Psoas muscle (tissue), 8 donors: ENCODE results near the gene MST1. TPM values are rescaled to one million over a fixed set of nuclear protein-coding genes. Genes with fewer than 3 reads are reported as not detected.

Experiments
- ATAC-seq, 4 donors: fragments of 200-7000 bp; cut with Tn5 transposase; one replicate each; pipeline ENCODE4 v1.9.1; 2020; ENCODE audit warnings: moderate library complexity in 3 of 4, mild to moderate bottlenecking in 2 of 4
- DNase-seq, 2 donors: peaks; one replicate each; pipeline ENCODE4 v3.0.0-alpha.2; 2020
- H3K27ac ChIP-seq: fragments of 200-600 bp; one replicate; pipeline ENCODE4 v1.8.0; 2022
- H3K27me3 ChIP-seq, 3 donors: fragments of 200-600 bp in 1 of 3; one replicate each; pipeline versions ENCODE4 v1.6.1 to v1.8.0; 2013 to 2022; ENCODE audit warnings: low read length in 2 of 3, mild to moderate bottlenecking in 2 of 3, moderate library complexity in 1 of 3; ENCODE audit not compliant: insufficient read depth in 3 of 3
- H3K36me3 ChIP-seq, 2 donors: fragments of 200-600 bp in 1 of 2; one replicate each; pipeline versions ENCODE4 v1.6.1 to v1.8.0; 2013 to 2022; ENCODE audit warnings: low read depth in 1 of 2, mild to moderate bottlenecking in 1 of 2, moderate library complexity in 1 of 2; ENCODE audit not compliant: insufficient read depth in 1 of 2
- H3K4me1 ChIP-seq: fragments of 200-600 bp; one replicate; pipeline ENCODE4 v1.8.0; 2022
- H3K4me3 ChIP-seq: fragments of 200-600 bp; one replicate; pipeline ENCODE4 v1.8.0; 2022; ENCODE audit warnings: mild to moderate bottlenecking
- H3K9me3 ChIP-seq: fragments of 200-600 bp; one replicate; pipeline ENCODE4 v1.8.0; 2022
- WGBS, 3 donors: extraction: QIAGEN DNeasy Blood & Tissue Kit; methylation state at CpG; one replicate each; pipeline versions ENCODE4 v1.1.6 to v1.1.7; 2013; 5-methylcytosine and 5-hydroxymethylcytosine counted together
- intact Hi-C, 2 donors: fragments of 100-400 bp; cut with DNase I; formaldehyde crosslinking; loops; one replicate each; pipeline versions ENCODE4 v1.11.0 to v1.14.2; 2022
- polyA plus RNA-seq, 3 donors: library from polyadenylated mRNA; stranded (reverse); fragments of 200-250 nt; gene quantifications; one replicate each; pipeline ENCODE4 v1.2.3, GENCODE V29; 2013
- total RNA-seq, 4 donors: library from RNA; stranded (reverse); fragmentation: NEBNext Ultra II Directional in 2 of 4; extraction: Animal tissue kit (Norgen Biotek cat#: 25700) in 2 of 4; gene quantifications; one replicate each; pipeline versions ENCODE4 v1.2.1 to v1.2.4, GENCODE V29; 2021 to 2023
- TF ChIP-seq, protein P1 (sequence below): fragments of 200-600 bp; IDR thresholded peaks from one replicate; pipeline ENCODE4 v1.8.0; 2022; ENCODE audit warnings: antibody characterized with exemption
- donor health status: healthy with polysubstance abuse.
- donor health status: DM: no; HTN: no; CAD: no; lungs with moderate emphysema.
- donor health status: Bipolar disorder and iron deficiency.
- donor health status: healthy.
- donor health status: DM: yes; HTN: yes; CAD: no.
- donor health status: DM: no; HTN: no; CAD: no.
- donor health status: DM: no; HTN: no; CAD: no.
- donor health status: DM: yes; HTN: yes; CAD: no.

MST1 gene
- total and polyA plus RNA-seq, 7 donors, result 1.4 to 7.0 (median 3.2) TPM

DNA sequence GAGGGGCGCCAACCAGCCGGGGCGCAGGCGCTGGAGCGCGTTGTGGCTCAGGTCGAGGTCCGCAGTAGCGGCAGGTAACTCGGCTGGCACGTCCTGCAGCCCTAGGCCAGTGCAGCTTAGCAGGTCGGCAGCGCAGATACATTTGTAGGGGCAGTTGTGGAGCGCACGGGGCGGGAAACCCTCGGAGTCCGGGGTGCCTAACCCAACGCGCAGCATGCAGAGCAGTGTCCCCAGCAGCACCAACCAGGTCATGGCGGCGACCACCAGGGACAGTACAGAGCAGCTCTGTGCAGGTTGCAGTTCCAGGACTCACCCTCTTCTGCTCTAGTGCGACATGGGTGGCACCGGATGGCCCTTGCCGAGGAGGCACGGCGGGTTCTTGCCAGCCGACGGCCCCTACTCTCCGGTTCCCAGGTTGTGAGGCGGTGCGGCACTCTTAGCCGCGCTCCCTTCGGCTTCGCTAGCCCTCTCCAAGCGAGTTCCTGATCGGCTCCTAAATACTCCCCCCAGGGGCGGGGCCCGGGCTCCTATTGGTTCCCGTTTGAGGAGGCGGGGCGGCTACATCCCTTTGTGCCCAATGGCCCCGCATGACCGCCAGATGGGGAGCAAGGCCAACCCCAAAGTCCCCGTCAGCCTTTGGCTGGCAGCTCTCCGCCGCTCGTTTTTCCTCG lies 30.1 kb upstream of the MST1 start, which contains the start of gene AMIGO3:
AMIGO3 (minus strand) TSS at position 471 of the 671 bp plus-strand sequence; CDS start at position 252, 219 bp downstream.
- Histone ChIP-seq H3K36me3 (peaks cover 0 to 53% of the 10 kb centered on the region in 2 donors), H3K4me1 (peaks cover 40% of the 10 kb centered on the region), H3K4me3 (peak within 1 kb of the TSS; percentile 63), H3K27me3 (no peaks in the 10 kb centered on the region), H3K27ac (peak within 1 kb of the TSS; percentile 26), H3K9me3 (no peaks in the 10 kb centered on the region)
- intact Hi-C loops, result loop anchor here in 1 of 2 donors (5.0 kb wide), 1 partner anchor 123 kb away; no protein-coding TSS in a partner anchor
- TF ChIP-seq, protein P1, sequence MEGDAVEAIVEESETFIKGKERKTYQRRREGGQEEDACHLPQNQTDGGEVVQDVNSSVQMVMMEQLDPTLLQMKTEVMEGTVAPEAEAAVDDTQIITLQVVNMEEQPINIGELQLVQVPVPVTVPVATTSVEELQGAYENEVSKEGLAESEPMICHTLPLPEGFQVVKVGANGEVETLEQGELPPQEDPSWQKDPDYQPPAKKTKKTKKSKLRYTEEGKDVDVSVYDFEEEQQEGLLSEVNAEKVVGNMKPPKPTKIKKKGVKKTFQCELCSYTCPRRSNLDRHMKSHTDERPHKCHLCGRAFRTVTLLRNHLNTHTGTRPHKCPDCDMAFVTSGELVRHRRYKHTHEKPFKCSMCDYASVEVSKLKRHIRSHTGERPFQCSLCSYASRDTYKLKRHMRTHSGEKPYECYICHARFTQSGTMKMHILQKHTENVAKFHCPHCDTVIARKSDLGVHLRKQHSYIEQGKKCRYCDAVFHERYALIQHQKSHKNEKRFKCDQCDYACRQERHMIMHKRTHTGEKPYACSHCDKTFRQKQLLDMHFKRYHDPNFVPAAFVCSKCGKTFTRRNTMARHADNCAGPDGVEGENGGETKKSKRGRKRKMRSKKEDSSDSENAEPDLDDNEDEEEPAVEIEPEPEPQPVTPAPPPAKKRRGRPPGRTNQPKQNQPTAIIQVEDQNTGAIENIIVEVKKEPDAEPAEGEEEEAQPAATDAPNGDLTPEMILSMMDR, result peak; percentile 56
- ATAC-seq (peak; percentile 61 to 75 (median 66)), DNase-seq (peak; percentile 97)
- 1 to 2% (median 1%) methylated on average over 46 to 50 of the region's 50 CpGs for WGBS, 3 donors

DNA sequence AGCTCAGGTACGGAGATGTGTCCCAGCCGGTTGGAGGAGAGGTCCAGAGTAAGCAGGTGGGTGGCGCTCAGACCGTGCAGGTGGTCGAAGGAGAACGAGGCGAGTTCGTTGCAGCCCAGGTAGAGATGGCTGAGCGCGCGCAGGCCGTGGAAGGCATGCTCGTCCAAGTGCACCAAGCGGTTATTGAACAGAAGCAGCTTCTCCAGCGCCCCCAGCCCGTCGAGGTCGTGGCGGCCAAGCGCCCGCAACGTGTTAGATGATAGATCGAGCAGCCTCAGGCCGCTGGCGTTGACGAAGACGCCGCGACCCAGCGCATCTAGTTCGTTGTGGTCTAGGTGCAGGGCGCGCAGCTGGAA lies 29.6 kb upstream of the MST1 start:
- WGBS, 3 donors, result 16 to 17% (median 17%) methylated on average over 33 of the region's 33 CpGs
- no peak for ATAC-seq
- TF ChIP-seq, protein P1, result no peak
- Histone ChIP-seq H3K27ac (no peak overlapping the region), H3K9me3 (no peaks in the 10 kb centered on the region), H3K36me3 (peaks cover 0 to 55% of the 10 kb centered on the region in 2 donors), H3K27me3 (no peaks in the 10 kb centered on the region), H3K4me1 (peaks cover 43% of the 10 kb centered on the region), H3K4me3 (peak overlapping the region; percentile 63)
- no peak for DNase-seq
- intact Hi-C loops, result loop anchor here in 1 of 2 donors (5.0 kb wide), 1 partner anchor 123 kb away; no protein-coding TSS in a partner anchor

DNA sequence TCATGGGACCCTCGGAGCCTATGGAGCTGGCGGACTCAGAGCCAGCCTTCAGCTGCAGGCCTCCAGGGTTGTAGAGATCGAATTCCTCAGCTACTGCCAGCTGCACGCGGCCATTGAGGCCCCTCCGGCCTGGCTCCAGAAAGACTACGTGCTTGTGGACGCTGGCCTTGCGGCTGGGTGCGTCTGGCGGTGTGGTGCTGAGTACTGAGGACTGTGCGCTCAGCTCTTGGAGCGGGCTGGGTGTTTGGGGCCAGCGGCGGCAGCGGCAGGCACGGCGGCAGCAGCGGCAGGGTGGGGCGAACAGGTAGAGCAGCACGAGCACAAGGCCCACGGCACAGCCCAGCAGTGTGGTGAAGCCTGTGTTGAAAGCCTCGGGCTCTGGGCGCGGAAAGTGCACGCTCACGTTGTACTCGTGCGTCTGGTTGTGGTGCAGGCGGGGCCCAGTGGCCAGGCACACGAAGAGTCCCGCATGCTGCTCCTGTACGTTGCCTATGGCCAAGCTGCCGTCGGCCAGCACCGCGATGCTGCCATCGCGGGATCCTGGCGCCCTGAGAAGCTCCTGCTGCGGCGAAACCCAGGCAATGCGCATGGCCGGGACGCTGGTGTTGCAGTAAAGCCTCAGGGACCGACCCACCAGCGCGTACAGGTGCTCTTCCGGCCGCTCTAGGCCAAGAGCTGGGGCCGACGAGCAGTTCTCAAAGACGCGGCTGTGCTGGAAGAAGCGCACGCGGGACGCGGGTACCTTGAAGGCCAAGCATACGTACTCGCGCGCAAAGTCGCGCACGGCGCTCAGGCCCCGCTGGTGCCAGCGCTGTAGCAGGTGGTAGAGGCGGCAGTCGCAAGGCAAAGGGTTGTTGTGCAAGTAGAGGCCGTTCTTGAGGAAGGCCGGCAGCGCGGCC lies 28.9 kb upstream of the MST1 start:
- Histone ChIP-seq H3K27me3 (no peaks in the 10 kb centered on the region), H3K9me3 (no peaks in the 10 kb centered on the region), H3K4me1 (peaks cover 44% of the 10 kb centered on the region), H3K27ac (no peak overlapping the region), H3K4me3 (peak overlapping the region; percentile 63), H3K36me3 (peaks cover 0 to 61% of the 10 kb centered on the region in 2 donors)
- DNase-seq (peak in 1 of 2 donors; percentile 62), ATAC-seq (peak in 1 of 4 donors; percentile 14)
- TF ChIP-seq, protein P1, result no peak
- intact Hi-C loops, result loop anchor here in 1 of 2 donors (5.0 kb wide), 1 partner anchor 124 kb away; no protein-coding TSS in a partner anchor
- WGBS, 3 donors, result 58 to 63% (median 59%) methylated on average over 70 to 75 of the region's 75 CpGs

DNA sequence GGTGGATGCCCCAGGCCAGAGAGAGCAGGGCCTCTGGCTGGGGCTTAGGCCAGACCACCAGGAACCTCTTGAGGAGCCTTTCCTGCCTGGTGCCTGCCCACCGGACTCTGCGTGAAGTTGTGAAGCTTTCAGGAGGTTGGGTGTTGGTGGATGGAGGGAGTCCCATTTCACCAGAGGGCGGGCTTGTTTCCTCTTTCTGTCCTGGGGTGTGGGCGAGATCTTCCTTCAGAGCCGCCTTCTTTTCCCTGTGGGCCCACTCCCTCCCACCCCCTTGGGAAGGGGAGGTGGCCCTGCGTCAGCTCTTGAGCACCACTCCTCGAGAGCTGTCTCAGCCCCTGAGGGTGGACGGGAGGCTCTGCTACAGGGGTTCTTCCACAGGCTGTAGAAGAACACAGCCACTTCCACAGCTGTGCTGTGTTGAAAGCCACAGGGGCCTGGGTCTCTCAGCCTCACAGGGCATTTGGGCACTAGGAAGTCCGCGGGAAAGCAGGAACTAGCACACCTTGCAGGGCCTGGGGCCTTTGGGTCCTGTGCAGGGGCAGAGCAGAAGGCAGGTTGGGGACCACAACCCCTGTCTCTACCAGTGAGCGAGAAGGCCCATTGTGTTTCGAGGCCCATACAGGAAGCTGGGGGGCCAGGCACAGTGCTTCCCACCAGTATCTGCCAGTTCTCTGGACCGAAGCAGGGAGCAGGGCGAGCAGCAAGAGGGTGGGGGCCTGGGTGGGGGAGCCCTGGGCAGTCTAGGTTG lies 28.1 kb upstream of the MST1 start:
- peaks cover 0 to 65% of the 10 kb centered on the region in 2 donors for H3K36me3 ChIP-seq
- intact Hi-C loops, result loop anchor here in 1 of 2 donors (5.0 kb wide), 1 partner anchor 125 kb away; no protein-coding TSS in a partner anchor
- peaks cover 35% of the 10 kb centered on the region for H3K4me1 ChIP-seq
- 86 to 93% (median 88%) methylated on average over 12 to 14 of the region's 14 CpGs for WGBS, 3 donors
- TF ChIP-seq, protein P1, result no peak
- ATAC-seq (no peak), DNase-seq (no peak)
- H3K27me3 ChIP-seq, result no peaks in the 10 kb centered on the region
- H3K9me3 ChIP-seq, result no peaks in the 10 kb centered on the region
- no peak overlapping the region for H3K27ac ChIP-seq
- H3K4me3 ChIP-seq, result no peak overlapping the region
